NK-92 treated with Interleukin-12 subunit alpha and Interleukin-12 subunit beta, amount 100 ng/mL, for 24 hours (cell line): Measurements from ENCODE around the gene PPM1J.
"Not testable (repeated sequence)": the region's sequence is repeated elsewhere in the genome, so short reads cannot be mapped to it uniquely, and the experiment has no call there.

Source experiments
- DNase-seq: peaks from one replicate; lab custom pipeline; 2025; lab: John Stamatoyannopoulos, UW

Gene PPM1J, protein sequence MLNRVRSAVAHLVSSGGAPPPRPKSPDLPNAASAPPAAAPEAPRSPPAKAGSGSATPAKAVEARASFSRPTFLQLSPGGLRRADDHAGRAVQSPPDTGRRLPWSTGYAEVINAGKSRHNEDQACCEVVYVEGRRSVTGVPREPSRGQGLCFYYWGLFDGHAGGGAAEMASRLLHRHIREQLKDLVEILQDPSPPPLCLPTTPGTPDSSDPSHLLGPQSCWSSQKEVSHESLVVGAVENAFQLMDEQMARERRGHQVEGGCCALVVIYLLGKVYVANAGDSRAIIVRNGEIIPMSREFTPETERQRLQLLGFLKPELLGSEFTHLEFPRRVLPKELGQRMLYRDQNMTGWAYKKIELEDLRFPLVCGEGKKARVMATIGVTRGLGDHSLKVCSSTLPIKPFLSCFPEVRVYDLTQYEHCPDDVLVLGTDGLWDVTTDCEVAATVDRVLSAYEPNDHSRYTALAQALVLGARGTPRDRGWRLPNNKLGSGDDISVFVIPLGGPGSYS

DNA sequence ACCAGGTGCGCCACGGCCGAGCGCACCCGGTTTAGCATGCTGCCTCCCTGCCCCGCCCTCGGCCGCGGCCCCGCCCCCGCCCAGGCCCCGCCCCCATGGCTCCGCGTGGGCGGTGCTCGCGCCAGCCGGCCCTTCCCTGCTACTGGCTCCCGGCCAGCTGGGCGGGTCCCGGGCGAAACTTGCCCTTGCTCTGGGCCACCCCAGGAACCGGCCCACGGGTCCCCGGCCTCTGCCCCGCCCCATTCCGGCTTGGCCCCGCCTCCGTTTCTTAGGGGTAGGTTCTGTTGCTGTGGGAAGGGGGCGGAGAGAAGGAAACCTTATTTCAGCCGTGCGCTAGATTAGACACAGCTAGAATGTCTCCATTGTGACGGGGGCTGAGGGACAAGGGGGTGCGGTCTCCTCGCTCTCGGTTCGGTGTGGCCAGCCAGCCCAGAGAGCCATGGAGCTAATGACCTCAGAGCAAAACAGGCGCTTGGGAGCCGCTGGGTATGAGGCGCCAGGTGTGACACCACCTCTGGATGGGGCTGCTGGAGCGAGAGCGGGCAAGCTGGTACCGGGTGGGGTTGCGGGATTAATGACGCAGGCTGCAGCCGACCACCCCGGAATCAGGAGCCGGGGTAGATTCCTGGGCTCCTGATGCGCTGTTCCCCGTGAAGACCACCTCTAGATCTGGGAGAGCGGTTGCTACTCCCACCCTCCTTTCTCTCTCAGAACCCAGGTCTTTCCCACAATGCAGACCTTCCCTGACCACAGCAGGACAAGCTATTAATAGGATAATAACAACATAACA lies at the start of gene PPM1J:
Gene PPM1J, minus strand, starts transcription at position 69 of the 790 bp plus-strand sequence. Its CDS starts 31 bp downstream, at position 38.
- peak; percentile 45 for DNase-seq

DNA sequence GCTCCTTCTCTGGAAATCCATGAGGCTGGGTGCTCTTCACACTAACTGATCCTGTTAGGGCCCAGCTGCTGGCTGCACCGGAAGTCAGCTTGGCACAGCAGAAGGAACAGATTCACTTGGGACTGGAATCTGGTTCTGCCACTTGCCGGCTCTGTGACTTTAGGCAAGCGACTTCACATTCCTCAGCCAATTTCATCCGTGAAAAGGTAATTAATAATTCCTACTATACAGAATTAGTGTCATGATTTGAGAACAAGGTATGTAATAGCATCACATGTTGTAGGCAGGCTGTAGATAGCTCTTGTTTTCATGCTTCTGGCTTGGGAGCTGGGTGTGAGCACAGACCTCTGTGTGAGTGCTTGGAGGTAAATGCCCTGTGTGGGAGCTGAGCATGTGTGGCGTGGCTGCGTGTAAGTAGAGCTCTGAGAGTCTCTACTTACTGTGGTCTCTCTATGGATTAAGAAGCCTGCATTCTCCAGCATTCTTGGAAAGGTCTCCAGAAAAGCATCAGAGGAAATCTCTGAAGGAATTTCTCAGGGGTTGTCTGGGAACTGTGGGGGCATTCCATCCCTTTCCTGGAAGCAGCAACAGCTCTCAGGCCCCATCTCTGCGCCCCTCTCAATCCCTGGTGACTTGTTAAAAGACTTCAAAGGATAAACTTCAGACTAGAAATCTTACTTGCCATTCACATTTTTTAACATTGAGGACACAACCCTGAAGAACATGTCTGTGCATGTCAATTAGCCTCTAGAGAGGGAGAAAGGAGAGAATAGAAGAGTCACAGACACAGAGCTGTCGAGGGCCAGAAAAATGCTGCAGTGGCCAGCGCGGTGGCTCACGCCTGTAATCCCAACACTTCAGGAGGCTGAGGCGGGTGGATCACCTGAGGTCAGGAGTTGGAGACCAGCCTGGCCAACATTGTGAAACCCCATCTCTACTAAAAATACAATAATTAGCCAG lies 47.7 kb upstream of the PPM1J start:
- no peak for DNase-seq

DNA sequence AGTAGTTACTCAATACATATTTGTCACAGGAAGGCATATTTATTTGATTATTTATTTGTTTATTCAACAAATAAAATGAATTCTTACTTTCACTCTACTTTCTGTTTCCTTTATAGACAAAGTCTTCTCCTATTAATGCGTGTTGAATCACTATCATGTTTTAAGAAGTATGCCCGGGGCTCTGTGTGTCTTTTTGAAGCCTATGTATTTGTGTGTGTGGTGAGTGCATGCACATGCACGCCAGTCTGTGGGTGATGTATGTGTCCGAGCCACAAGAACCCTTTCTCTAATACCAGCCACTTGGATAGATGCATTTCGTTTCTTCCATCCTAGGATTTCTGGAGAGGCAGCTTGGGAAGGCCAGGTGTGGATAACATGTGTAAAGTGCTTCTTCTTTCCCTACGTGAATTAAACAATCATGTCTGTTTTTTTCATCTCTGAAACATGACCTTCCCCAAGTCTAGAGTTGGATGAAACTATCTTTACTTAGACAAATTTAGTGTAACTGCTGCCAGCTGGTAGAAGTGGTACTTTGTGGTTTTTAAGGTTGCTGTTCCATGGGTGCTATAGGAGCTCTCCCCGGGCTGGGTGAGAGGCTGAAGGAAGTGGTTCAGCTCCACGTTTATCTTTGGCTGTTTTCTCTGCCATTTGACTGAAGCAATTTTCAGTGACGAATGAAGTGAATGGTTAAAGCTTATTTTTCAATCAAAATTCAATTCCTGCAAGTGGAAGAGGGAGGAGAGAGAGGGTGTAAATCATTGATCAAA lies 46.8 kb upstream of the PPM1J start:
- no peak for DNase-seq

DNA sequence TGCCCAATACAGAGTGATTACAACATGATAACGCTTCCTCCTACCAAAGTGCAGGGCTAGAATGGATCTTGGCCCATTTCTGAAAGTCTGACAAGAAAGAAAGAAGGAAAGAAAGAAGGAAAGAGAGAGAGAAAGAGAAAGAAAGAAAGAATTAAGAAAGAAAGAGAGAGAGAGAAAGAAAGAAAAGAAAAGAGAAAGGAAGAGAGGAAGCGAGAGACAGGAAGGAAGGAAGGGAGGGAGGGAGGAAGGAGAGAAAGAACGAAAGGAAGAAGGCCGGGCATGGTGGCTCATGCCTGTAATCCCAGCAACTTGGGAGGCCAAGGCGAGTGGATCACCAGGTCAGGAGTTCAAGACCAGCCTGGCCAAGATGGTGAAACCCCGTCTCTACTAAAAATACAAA lies 44.1 kb upstream of the PPM1J start:
- DNase-seq, result no peak

DNA sequence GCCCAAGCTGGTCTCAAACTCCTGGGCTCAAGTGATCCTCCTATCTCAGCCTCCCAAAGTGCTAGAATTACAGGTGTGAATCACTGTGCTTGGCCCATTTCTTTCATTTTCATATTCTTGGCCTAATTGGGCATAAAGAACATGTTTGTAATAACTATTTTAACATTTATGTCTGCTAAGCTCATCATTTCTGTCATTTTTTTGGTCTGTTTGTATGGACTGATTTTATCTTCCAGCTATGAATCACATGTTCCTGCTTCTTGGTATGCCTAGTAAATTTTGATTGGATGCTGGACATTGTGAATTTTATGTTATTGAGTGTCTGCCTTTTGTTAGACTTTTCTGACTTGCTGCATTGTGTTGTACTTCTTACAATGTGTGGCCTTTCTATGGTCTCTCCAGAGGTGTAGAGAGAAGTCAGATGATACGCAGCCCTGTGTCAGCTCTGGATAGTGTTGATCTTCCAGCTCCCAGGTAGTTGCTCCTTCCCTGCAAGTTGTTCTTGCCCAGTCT lies 39.0 kb upstream of the PPM1J start:
- DNase-seq, result no peak

DNA sequence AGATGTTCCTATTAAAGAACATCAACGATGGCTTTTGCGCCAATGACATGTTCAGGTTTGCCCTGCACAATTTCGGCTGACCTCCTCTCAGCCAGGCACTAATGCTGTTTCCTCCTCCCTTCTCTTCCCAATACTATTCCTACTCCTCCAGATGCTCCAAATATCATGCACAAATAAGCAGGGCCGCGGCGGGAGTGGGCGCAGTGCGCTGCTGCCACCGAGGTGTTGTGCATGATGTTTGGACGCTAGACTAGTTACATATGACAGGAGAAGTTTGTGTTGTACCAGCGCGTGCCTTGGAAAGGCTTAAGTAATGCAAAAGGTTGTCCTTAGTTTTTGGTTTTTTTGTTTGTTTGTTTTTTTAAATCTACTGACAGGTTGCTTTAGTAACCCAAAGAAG lies 33.3 kb upstream of the PPM1J start:
- DNase-seq, result no peak

DNA sequence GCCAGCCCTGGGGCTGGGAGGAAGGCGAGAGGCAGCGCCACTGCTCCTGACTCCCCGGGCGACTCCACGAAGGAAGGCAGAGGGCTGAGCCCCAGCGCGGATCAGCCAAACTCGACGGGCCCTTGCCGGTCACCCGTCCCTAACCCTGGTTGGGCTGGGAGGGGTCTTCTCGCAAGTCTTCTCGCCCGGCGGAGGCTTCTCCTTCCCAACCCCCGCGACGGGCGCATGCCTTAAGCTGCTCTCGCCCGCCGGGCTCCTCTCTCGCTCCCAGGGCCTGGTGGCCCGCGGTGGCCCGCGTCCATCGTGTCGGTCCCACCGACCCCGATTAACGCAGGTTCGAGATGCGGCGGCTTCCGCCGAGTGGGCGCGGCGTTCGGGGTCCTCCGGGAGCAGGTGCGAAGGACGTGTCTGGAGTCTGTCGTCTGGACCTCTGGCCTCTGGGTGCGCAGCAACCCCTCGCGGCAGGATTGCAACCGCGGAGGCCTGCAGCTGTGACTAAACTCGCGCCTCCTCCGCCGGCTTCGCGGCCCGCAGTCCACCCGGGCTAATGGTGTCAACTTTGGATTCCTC lies 29.0 kb upstream of the PPM1J start:
- no peak for DNase-seq

DNA sequence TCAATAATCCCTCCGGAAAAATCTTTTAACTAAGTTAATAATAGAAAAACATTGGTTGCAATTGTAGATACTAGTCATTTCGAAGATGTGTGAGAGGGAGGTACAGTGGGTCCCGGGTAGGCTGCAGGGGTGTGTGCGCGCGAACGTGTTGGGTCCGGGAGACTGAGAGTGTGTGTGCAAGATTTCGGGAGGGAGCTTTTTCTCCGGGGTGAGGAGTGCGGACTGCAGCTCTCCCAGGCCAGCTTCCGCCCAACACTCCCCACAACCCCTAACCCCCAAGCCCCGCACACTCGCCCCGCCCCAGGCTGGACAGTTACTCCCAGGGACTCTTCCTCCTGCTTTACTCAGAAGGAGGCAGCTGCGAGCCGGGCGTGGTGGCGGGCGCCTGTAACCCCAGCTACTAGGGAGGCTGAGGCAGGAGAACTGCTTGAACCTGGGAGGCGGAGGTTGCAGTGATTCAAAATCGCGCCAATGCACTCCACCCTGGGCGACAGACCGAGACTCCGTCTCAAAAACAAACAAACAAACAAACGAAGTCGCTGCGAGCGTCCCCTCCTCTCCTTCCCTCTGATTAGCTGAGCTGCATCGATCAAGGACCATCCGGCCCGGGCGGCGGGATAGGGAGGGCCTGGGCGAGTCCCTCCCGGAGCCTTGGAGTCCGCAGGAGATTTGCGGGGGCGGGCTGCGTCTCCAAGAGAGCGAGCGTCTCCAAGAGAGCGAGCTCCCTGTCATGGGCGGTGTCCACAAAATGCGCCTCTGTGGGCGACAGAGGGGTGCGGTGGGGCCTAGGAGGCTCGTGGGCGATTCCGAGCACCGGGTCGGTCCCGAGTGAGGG lies 28.3 kb upstream of the PPM1J start:
- no peak for DNase-seq

DNA sequence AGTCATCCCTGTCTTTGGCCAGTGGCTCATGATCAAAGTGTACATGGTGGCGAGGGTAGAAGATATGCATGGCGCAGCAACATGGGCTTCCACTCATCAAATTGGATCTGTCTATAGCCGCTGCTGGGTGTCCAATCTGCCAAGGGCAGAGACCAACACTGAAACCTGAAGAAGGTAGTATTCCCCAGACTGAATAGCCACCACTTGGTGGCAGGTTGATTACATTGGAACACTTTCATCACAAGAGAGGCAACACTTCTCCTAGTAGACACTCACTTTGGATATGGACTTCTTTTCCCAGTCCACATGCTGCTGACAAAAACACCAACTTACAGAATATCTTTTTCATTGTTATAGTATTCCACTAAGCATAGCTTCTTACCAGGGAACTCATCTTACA lies 22.4 kb upstream of the PPM1J start:
- no peak for DNase-seq

DNA sequence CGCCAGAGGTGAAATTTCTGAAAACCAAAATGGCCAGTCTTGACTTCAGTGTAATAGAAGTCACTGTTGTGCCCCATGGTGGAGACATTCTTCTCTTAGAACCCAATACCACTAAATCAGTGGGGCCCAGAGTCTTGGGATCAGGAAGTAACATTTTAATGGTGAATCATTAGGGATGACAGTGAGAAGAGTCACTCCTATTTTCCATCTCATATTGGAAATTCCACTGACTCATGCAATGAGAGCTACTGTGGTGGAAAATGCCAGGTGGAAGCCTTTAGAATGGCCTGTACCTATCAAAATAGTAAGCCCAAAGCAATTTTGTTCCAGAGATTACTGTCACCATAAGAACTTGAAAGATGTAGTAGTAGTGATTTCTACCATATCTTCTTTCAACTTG lies 20.6 kb upstream of the PPM1J start:
- no peak for DNase-seq

DNA sequence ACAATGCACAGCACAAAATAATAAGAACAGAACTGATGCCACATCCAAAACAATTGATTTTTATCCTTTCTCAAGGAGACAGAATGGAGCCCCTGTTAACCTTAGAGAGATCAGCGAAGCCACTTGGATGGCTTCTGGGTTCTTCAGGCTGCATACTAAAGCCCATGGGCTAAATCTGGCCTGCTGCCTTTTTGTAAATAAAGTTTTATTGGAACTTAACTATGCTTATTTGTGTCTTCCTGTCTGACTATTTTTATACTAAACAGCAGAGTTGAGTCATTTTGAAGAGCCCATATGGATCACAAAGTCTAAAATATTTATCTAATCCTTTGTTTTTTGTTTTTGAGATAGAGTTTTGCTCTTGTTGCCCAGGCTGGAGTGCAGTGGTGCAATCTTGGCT lies 16.3 kb upstream of the PPM1J start:
- no peak for DNase-seq

DNA sequence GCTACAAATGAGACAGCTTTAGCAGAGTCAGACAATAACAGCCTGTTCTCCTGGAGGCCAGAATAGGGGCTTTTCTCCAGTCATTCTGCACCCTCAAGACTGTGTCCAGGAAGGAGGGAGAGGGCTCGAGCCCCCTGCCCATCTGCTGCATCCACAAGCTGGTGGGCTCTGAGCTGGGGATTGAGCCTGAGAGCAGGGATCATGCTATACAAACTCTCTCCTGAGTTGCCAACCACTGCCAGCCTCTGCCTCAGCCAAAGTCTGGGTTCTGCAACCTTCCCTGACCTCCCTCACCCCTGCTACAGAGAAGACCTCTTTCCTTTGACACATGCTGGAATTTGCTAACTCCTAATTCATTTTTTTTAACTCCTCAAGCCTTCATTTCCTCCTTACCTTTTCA lies 14.8 kb upstream of the PPM1J start:
- no peak for DNase-seq

DNA sequence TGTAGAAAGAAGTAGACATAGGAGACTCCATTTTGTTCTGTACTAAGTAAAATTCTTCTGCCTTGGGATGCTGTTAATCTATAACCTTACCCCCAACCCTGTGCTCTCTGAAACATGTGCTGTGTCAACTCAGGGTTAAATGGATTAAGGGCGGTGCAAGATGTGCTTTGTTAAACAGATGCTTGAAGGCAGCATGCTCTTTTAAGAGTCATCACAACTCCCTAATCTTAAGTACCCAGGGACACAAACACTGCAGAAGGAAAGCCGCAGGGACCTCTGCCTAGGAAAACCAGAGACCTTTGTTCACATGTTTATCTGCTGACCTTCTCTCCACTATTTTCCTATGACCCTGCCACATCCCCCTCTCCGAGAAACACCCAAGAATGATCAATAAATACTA lies 13.9 kb upstream of the PPM1J start:
- not testable (repeated sequence) for DNase-seq

DNA sequence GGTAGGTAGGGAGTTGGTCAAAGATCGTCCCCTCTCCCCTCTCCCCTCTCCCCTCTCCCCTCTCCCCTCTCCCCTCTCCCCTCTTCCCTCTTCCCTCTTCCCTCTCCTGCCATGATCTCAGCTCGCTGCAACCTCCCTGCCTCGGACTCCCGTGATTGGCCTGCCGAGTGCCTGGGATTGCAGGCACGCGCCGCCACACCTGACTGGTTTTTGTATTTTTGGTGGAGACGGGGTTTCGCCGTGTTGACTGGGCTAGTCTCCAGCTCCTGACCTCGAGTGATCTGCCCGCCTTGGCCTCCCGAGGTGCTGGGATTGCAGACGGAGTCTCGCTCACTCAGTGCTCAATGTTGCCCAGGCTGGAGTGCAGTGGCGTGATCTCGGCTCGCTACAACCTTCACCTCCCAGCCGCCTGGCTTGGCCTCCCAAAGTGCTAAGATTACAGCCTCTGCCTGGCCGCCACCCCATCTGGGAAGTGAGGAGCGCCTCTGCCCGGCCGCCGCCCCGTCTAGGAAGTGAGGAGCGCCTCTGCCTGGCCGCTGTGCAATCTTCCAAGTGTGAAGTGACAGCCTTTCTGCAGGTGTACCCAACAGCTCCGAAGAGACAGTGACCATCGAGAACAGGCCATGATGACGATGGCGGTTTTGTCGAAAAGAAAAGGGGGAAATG lies 13.3 kb upstream of the PPM1J start:
- not testable (repeated sequence) for DNase-seq

DNA sequence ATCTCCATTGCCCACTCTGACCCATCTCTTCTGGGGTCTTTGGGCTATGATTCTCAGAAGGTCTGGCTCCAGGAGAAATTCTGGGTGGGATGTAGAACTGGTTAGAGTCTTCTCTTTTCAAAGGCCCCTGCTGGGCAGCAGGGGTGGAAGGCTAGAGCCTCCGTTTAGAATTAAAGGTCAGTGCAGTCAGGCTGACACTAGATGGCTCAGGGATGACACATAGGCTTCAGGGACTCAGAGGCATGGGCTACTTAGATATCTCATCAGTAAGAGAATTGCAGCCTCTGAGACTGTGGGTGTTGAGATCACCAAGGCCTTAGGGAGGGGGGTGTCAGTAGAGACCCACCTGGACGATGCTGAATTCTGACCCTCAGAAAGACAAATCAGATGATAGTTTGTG lies 12.6 kb upstream of the PPM1J start:
- no peak for DNase-seq

DNA sequence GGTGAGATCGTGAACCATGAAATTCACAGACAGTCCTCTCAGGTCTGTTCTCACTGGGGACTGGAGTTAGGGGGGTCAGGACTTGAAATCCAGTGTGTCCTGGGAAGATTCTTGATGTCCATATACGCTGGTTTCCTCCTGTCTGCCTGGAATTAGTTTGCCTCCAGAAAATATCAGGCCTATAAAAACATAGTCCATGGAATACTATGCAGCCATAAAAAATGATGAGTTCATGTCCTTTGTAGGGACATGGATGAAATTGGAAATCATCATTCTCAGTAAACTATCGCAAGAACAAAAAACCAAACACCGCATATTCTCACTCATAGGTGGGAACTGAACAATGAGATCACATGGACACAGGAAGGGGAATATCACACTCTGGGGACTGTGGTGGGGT lies 9.1 kb upstream of the PPM1J start:
- DNase-seq, result not testable (repeated sequence)

DNA sequence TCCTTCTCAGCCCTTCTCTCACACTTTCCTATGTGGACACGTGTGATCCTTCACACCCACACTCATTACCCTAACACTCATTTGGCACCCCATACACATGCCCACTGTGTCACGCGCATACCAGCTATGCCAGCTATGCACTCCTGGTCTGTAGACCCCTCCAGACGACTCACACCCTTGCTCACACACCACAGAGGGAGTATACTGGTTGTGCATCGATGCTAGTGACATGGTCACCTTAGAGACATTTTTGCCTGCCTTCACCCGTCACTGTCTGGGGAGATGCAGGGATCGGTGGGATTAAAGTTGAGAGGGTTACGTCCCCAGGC lies 8.3 kb upstream of the PPM1J start:
- no peak for DNase-seq

DNA sequence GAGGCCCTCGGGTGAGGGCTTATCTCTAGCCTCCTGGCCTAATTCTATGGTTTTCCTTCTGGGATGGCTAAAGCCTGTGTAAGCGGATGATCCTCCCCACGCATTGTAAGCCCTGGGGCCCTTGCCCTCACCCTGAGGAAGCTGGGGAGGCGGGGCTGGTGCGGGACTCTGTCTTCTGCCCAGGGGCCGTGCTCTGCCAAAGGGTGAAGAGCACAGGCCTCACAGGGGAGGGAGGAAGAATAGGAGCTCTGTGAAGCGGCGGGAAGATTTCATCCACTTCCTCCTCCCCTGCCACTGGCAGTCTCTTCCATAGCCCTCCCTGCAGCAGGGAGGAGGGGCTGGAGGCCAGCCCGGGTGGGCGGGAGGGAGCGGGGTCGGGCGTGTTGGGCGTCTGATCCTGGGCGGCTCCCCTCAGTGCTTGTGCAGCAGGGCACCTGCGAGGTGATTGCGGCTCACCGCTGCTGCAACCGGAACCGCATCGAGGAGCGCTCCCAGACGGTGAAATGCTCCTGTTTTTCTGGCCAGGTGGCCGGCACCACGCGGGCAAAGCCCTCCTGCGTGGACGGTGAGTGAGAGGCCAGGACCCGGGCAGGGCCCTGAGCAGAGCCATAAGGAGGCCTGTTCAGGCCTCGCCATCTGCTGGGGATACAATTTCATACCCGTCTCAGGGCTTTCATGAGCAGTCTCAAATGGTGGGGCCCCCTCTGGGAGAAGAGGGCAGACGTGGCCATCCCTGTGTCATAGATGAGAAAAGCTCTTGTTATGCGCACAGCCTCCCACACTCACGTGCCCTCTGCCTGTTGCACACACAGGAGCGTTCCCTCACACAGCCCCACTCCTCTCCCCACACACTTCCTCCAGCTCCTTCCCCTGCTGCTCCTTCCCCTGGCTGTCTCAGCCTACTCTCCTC lies 7.7 kb upstream of the PPM1J start:
- DNase-seq, result no peak
